Erythroblast (primary cell): ENCODE results near the gene PTPRD.

Source experiments
- GATA1 ChIP-seq: IDR thresholded peaks from 2 replicates; pipeline ENCODE4 v1.6.1; 2011; ENCODE audit warnings: low read depth, mild to moderate bottlenecking, control low read depth, low read length, moderate library complexity
- POLR2A ChIP-seq: IDR thresholded peaks from 2 replicates; pipeline ENCODE4 v1.6.1; 2011; ENCODE audit warnings: mild to moderate bottlenecking, low read length

- TF ChIP-seq POLR2A: no peak
- no peak for TF ChIP-seq GATA1
Observed at GRCh38 chr9:9557804-9558334, 1054.9 kb downstream of the PTPRD start.
